SK-N-MC (cell line): ENCODE measurements around the gene PDCD1.
"Not testable (repeated sequence)": the region's sequence is repeated elsewhere in the genome, so short reads cannot be mapped to it uniquely, and the experiment has no call there.

Experiments
- EZH2 ChIP-seq: fragments of 200-600 bp; sonication (generic); IDR thresholded peaks from one replicate; pipeline ENCODE4 v1.6.1; 2017; ENCODE audit warnings: antibody characterized with exemption
- FOXP2 ChIP-seq: optimal IDR thresholded peaks from 2 replicates; pipeline ENCODE3; 2011; ENCODE audit warnings: mild to moderate bottlenecking, moderate library complexity; ENCODE audit not compliant: insufficient read depth; ENCODE audit errors: extremely low read length, control extremely low read depth
- POLR2AphosphoS5 ChIP-seq: IDR thresholded peaks from 2 replicates; pipeline ENCODE4 v1.6.1; 2012; ENCODE audit warnings: mild to moderate bottlenecking, low read depth, low read length, borderline replicate concordance

DNA sequence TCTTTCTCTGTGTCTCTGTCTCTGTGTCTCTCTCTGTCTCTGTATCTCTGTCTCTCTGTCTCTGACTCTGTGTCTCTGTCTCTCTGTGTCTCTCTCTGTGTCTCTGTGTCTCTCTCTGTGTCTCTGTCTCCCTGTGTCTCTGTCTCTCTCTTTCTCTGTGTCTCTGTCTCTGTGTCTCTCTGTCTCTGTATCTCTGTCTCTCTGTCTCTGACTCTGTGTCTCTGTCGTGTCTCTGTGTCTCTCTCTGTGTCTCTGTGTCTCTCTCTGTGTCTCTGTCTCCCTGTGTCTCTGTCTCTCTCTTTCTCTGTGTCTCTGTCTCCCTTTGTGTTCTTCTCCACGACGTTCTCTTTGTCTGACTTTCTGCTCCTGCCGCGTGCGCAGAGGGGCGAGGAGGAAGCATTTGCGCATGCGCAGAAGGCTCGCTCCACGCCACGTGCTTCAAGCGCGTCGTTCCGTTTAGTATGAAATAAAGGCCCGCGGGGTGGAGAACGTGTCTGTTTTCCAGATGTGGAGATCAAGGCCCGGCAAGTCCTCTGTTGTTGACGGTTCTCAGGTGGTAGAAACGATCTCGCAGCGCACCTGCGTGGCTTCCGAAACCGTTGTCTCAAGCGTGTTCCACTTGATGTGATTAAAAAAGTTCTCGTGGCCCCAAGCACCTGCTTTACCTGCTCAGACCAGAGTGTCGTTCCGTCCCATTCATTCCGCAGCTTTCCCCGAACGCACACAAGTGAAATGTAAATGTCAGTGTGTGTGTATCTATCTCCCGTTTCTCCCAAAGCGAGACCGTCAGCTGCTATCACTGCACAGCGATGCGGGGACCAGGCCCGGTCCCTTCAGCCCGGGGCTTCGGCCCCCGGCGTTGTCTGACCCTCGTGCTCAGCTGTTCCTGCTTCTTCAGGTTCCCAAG, 34.9 kb downstream of the PDCD1 start:
- not testable (repeated sequence) for TF ChIP-seq EZH2, POLR2AphosphoS5, FOXP2
